ENCODE data around the gene EFNA5. TPM values are rescaled to one million over a fixed set of nuclear protein-coding genes. Genes with fewer than 3 reads are reported as not detected.

Gene EFNA5
- total RNA-seq, 1 donor, result 6.5 TPM

GRCh38 chr5:107531308-107531707 lies 139.4 kb downstream of the EFNA5 start:
- no peak overlapping the region for H3K4me3 ChIP-seq (ENCODE audit: low read depth, low read length)
- TF ChIP-seq CTCF (IDR thresholded peaks at IDR 0.05; ENCODE audit: insufficient read depth, low read depth, low read length), result no peak
- no peak for DNase-seq (ENCODE audit: low read depth)

- no peak for TF ChIP-seq CTCF (IDR thresholded peaks at IDR 0.05; ENCODE audit: insufficient read depth, low read depth, low read length)
- no peak for DNase-seq (ENCODE audit: low read depth)
- no peak overlapping the region for H3K4me3 ChIP-seq (ENCODE audit: low read depth, low read length)
These were observed 141.1 kb downstream of the EFNA5 start for GRCh38 chr5:107529618-107530017.

GRCh38 chr5:107526270-107526937 lies 144.3 kb downstream of the EFNA5 start:
- DNase-seq (ENCODE audit: low read depth), result no peak
- no peak overlapping the region for H3K4me3 ChIP-seq (ENCODE audit: low read depth, low read length)
- TF ChIP-seq CTCF (IDR thresholded peaks at IDR 0.05; ENCODE audit: insufficient read depth, low read depth, low read length), result no peak

- DNase-seq (ENCODE audit: low read depth), result no peak
- TF ChIP-seq CTCF (IDR thresholded peaks at IDR 0.05; ENCODE audit: insufficient read depth, low read depth, low read length), result no peak
- no peak overlapping the region for H3K4me3 ChIP-seq (ENCODE audit: low read depth, low read length)
These were observed 146.6 kb downstream of the EFNA5 start for GRCh38 chr5:107524111-107524510.

- DNase-seq (ENCODE audit: low read depth), result no peak
- H3K4me3 ChIP-seq (ENCODE audit: low read depth, low read length), result no peak overlapping the region
- TF ChIP-seq CTCF (IDR thresholded peaks at IDR 0.05; ENCODE audit: insufficient read depth, low read depth, low read length), result no peak
These were observed 147.6 kb downstream of the EFNA5 start for GRCh38 chr5:107523029-107523680.

GRCh38 chr5:107522456-107522855 lies 148.3 kb downstream of the EFNA5 start:
- TF ChIP-seq CTCF (IDR thresholded peaks at IDR 0.05; ENCODE audit: insufficient read depth, low read depth, low read length), result no peak
- H3K4me3 ChIP-seq (ENCODE audit: low read depth, low read length), result no peak overlapping the region
- DNase-seq (ENCODE audit: low read depth), result no peak
